ENCODE data around the gene OR2T10.
A peak's percentile ranks its signal among the peaks of the same experiment; 100 is the strongest.
"Not testable (repeated sequence)": the region's sequence is repeated elsewhere in the genome, so short reads cannot be mapped to it uniquely, and the experiment has no call there.

The OR2T10 gene

DNA sequence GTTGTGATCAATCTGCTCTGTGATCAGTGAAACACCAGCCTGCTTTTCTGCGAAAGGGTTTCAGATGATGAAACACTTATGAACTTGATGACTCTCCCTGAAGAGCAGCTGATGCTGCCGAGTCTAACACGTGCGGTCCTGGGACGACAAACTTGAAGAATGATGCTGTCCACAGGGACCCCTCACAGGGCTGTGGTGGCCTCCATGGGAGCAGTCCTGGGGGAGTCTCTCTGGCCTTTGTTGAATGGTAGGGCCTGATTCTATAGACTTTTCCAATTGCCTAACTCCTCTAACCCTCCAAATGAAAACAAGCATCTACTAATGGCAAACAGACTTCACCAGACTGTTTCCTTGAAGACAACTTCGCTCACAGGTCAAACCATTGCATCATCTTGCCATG is at the start of gene OR2T10:
Gene OR2T10, minus strand, starts transcription at position 112 of the 400 bp plus-strand sequence. CDS start 3,932 bp downstream, outside the sequence.
- no peak for DNase-seq

DNA sequence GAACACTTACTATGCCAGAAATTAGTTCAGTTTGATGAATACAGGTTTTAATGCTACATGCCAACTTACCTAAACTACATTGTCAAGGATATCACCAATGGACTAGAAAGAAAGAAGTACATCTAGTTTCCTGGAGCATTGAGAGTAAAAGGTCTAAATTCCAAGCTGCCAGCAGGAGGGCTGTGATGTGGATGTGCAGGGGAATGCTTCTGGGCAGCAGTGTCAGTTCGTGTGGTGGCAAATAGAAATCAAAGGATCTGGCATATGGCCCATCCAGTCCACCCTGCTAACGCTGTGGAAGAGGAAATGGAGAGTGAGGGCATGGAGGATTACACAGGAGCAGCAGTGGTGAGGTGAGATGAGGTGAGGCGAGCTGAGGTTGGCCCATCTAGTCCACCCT is 47.7 kb upstream of the OR2T10 start, which contains the start of gene OR2T35:
Gene OR2T35, minus strand, starts transcription at position 101 of the 400 bp plus-strand sequence. CDS start 6,020 bp downstream, outside the sequence.
- not testable (repeated sequence) for DNase-seq

DNA sequence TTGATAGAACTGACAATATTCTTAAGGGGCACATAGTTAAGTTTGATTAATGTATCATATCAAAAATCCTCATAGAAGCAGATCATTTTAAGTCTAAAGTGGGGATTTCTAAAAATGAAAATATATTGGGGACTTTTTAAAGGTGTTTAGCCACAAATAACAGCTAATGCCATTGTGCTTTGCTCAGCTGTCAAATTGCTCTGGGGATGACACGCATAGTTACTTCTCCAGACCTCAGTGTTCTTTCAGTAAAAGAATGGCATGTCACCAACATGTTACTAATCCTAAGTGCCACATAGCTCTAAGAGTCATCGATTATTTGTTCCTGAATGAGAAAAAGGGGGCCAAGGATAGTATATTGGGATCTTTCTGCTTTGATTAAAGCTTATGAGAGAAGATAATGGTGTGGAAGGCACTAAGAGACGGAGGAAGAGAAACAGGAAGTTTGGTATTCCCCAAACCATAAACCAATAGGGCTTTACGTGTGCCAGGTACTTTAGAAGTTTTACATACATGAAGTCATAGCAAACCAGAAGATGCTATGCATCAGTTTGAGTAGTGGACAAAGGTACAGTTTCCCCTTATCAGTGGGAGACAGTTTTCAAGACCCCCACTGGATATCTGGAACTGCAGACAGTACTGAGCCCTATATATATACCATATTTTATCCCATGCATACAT is 45.6 kb upstream of the OR2T10 start:
- DNase-seq = not testable (repeated sequence)

GRCh38 chr1:248641583-248641982 is 44.1 kb upstream of the OR2T10 start:
- not testable (repeated sequence) for DNase-seq

- not testable (repeated sequence) for DNase-seq
These were observed 43.4 kb upstream of the OR2T10 start for GRCh38 chr1:248640906-248641305.

- DNase-seq = not testable (repeated sequence)
These were observed 42.2 kb upstream of the OR2T10 start for GRCh38 chr1:248639652-248640051.

DNA sequence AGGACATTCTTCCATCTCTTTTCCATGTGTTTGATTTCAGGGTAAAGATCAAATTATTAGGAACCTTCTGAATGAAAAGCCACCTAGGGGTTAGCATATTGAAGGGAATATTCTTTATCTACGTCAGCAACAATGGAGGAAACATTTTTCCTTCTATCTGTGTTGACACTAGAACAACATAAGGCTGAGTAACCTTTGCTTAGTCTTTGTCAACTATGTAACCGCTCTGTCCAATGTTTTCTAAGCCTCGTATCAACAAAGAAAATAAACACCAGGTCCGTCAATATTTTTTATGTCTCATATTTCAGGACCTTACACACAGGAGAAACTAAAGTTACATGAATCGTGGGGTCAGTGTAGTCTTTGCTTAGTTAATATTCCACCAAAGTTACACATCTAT is 39.1 kb upstream of the OR2T10 start:
- DNase-seq = not testable (repeated sequence)

DNA sequence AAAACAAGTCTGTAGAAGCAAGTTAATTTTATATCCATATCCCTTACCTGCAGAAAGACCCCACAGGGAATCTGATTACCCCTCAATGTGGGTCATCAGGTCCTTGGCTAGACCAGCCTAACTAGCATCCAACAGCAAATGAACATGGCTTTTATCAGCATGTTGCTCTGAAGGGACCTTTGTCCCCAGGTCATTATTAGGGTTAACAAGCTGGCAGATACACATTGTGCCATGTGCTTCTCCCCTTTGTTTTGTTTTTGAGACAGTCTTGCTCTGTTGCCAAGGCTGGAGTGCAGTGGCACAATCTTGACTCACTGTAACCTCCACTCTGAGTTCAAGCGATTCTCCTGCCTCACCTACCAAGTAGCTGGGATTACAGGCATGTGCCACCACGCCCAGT is 37.5 kb upstream of the OR2T10 start, which contains the start of gene OR2T11:
Gene OR2T11, minus strand, starts transcription at position 101 of the 400 bp plus-strand sequence. CDS start 7,963 bp downstream, outside the sequence.
- not testable (repeated sequence) for DNase-seq

- DNase-seq = no peak
These were observed 34.0 kb upstream of the OR2T10 start for GRCh38 chr1:248631354-248632008.

DNA sequence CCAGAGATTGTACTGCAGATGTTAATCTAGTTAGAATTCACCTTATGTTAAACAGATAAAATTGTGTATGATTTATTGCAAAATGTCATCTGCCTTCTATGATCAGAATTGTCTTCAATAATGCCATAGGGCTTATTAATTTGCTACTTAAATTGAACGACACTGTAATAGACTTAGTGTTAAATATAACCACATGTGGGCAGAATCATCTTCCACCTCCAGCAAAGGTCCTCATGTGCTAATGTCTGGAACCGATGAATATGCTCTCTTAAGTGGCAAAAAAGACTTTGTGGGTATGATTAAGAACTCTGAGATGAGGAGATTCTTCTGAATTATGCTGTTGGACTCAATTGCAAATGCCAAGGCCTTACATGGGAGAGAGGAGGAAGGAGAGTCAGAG is 33.1 kb upstream of the OR2T10 start:
- no peak for DNase-seq

DNA sequence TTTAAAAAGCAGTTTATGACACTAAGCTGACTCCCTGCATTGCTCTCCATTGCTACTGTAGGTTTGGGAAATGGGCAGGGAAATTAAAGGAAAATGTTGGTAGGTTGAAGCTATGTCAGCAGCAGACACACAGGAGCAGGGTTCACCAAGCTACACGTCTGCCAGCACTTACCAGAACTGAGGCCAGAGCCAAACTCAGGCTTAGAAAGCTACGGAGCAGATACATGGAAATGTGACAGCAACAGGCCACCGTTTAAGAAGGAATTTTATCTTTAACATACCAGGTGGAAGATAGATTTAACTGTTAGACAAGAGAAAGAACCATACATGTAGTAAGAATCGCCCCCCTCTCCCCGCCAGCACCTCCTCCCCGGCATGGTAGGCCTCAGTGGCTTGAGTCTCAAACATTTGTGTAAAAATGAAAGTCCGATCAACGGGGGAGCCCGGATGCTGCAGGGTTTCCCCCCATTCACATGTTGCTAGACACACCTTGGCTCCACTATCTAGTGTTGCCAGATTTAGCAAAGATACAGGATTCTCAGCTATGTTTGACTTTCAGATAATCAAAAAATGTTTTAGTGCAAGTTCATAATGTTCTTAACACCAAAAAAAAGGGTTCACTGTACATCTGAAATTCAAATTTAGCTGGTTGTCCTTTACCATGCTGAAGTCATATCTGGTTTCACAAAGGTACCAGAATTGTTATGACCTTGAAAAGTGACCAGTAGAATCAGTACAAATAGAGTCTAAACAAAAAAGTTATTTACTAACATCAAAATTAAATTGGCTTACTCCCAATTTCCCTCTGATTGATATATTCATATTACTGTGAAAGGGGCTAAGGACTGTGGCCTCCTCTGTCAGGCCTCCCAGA is 30.7 kb upstream of the OR2T10 start:
- no peak for DNase-seq

DNA sequence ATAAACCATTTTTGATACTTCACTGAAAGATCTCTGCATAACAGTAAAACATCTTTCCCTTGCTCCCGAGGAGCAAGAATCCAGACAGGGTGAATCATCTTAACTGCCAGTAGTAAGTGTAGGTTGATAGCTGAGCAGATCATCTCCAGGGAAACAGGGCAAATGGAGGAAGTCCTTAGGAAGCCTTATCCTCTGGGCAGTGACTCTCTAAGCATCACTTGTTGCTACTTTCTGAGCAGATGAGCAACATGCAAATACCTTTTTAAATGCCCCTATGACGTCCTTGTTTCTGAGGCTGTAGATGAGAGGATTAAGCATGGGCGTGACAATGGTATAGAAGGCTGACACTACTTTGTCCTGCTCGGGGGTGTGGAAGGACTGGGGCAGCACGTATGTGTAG is 28.5 kb upstream of the OR2T10 start:
- DNase-seq = no peak

DNA sequence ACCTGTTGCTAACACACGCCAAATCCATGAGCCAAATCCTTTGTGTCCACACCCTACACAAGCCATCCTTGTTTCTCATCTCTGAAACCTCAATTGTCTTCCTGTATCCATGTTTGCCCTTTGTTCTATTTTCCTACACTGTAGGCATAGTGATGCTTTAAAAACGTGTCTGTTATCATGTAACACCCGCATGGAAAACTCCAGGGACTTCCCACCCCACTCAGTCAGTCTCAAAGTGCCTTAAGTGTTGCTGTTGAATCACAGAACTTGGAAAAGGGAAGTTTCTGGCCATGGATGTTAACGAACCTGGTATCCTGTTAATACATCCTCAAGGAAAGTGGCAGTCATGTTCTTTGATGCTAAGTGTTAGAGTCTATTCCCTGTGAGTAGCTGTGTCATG is 27.7 kb upstream of the OR2T10 start:
- DNase-seq = no peak

DNA sequence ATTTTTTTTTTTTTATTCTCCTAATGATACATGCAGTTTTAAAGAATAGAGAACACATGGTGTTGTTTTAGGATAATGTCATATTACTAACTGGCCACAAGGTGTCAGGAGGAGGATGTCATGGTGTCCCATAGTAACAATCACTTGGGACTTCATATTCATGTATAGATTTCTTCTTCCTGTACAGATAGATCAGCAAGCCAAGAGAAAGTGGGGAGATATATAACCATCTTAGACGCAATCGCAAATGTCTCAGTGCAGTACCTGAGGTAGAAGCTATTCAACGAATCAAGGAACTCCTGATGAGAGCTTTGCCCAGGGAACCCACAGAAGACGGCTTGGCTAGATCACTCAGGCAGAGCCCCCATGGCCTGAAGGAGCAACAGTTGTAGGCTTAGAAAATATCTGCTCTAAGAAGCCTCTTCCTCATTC is 25.1 kb upstream of the OR2T10 start:
- DNase-seq = peak; percentile 26 to 75

- DNase-seq = no peak
These were observed 24.3 kb upstream of the OR2T10 start for GRCh38 chr1:248621770-248622169.

DNA sequence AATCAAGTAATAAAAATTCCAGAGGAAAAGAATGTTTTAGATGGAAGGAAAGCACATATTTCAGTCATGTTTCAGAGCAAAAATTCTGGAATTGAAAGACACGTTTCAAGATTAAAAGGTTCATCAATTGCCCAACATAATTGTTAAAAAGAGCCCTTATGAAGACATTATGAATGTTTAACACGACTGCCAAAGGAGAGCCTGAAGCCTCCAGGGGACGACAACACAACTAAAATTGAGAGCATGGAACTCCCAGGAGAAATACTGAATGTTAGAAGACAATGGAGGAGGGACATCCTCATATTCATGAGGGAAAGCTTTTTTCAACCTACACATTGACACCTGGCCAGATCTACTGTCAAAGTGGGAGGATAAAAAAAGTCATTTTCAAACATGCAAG is 21.4 kb upstream of the OR2T10 start:
- DNase-seq = peak; percentile 45 to 74

GRCh38 chr1:248618119-248618518 is 20.6 kb upstream of the OR2T10 start:
- DNase-seq = no peak

DNA sequence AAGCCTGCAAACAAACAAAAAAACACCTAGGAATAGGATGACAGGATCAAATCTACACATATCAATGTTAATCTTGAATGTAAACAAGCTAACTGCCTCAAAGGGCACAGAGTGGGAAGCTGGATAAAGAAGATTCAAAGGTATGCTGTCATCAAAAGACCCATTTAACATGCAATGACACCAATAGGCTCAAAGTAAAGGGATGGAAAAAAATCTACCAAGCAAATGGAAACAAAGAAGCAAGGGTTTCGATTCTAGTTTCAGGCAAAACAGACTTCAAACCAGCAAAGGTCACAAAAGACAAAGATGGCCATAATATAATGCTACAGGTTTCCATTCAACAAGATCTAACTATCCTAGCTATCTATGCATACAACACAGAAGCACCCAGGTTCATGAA is 16.2 kb upstream of the OR2T10 start:
- no peak for DNase-seq

- DNase-seq = no peak
These were observed 14.4 kb upstream of the OR2T10 start for GRCh38 chr1:248611883-248612414.

GRCh38 chr1:248610301-248610700 is 12.8 kb upstream of the OR2T10 start:
- DNase-seq = no peak

- DNase-seq = no peak
These were observed 1.9 kb upstream of the OR2T10 start for GRCh38 chr1:248599396-248599795.

DNA sequence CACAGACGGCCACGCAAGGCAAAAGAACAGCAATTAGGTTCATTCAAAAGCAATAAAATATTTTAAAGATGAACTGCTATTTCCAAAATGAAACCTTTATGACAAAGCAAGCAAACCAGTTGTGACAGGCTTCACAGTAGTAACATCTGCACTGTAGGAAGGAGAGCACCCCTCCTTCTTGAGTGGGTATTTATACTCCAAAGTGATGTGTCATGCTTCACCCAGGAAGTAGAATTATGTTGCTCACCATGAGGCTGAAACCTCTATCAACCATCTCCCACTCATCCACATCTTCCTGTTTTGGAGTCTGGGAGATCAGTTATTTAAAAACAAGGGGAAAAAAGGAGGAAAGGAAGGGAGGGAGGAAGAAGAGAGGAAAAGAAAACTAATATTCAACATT is 885 bp downstream of the OR2T10 start:
- no peak for DNase-seq

GRCh38 chr1:248593226-248593625 is 4.3 kb downstream of the OR2T10 start:
- no peak for DNase-seq
